Transverse colon (tissue), 4 donors: Measurements from ENCODE around the gene MON1A. TPM values are rescaled to one million over a fixed set of nuclear protein-coding genes. Genes with fewer than 3 reads are reported as not detected.

Experiments
- DNase-seq: peaks from one replicate; pipeline ENCODE4 v3.0.0-alpha.2; 2019
- H3K27ac ChIP-seq, 4 donors: fragments of 200-600 bp; sonication (generic); 2 replicates each; pipeline ENCODE4 v1.5.1; 2016 to 2018; ENCODE audit warnings: inconsistent platforms in 4 of 4
- H3K27me3 ChIP-seq: fragments of 200-600 bp; sonication (generic); 2 replicates; pipeline ENCODE4 v1.5.1; 2017; ENCODE audit warnings: inconsistent platforms
- H3K36me3 ChIP-seq, 4 donors: fragments of 200-600 bp; sonication (generic); 2 replicates each; pipeline ENCODE4 v1.5.1; 2017 to 2019; ENCODE audit warnings: inconsistent platforms in 4 of 4
- H3K4me1 ChIP-seq, 4 donors: fragments of 200-600 bp; sonication (generic); 2 replicates each; pipeline ENCODE4 v1.5.1; 2017 to 2020; ENCODE audit warnings: inconsistent platforms in 4 of 4
- H3K4me3 ChIP-seq, 4 donors: fragments of 200-600 bp; sonication (generic); 1 replicate in 1 of 4; 2 replicates in 3 of 4; pipeline versions ENCODE4 v1.5.1 to v1.6.1; 2017 to 2019; ENCODE audit warnings: inconsistent platforms in 4 of 4
- H3K9me3 ChIP-seq, 2 donors: fragments of 200-600 bp; sonication (generic); 2 replicates each; pipeline ENCODE4 v1.5.1; 2017 to 2019; ENCODE audit warnings: inconsistent platforms in 2 of 2
- EP300 ChIP-seq: sonication (generic); formaldehyde crosslinking; IDR thresholded peaks from one replicate; pipeline ENCODE4 v1.6.1; 2017; ENCODE audit warnings: antibody characterized with exemption, low read depth
- POLR2A ChIP-seq: fragments of 450-650 bp; IDR thresholded peaks from one replicate; pipeline ENCODE4 v1.6.1; 2016; ENCODE audit warnings: antibody characterized with exemption, mild to moderate bottlenecking, moderate library complexity
- POLR2AphosphoS5 ChIP-seq, 3 donors: sonication (generic); formaldehyde crosslinking; IDR thresholded peaks; one replicate each; pipeline ENCODE4 v1.6.1; 2016; ENCODE audit warnings: antibody characterized with exemption in 3 of 3
- WGBS, 2 donors: methylation state at CpG; one replicate each; pipeline ENCODE4 v1.1.5; 2018; ENCODE audit warnings: low coverage in 1 of 2; 5-methylcytosine and 5-hydroxymethylcytosine counted together
- in situ Hi-C, 4 donors: fragments of 200-750 bp; cut with MboI; loops; one replicate each; pipeline versions ENCODE4 v1.15.0 to v1.15.1; 2017; ENCODE audit warnings: low sequenced_read_pairs in 3 of 4, low pct_ligation_motif_present in 1 of 4, low pct_unique_long_range_greater_than_20kb in 1 of 4
- intact Hi-C: fragments of 100-400 bp; cut with DNase I; formaldehyde crosslinking; loops from one replicate; pipeline ENCODE4 v1.15.1; 2023; ENCODE audit warnings: low total_unique reads
- total RNA-seq, 4 donors: library from RNA; depleted of rRNA; stranded (reverse); fragments of >200 nt; gene quantifications; one replicate each; pipeline ENCODE4 v1.1.0, GENCODE V29; 2016
- TF ChIP-seq, protein P1 (sequence below), 5 experiments: fragments of 200-600 bp in 3 of 5; fragments of 450-650 bp in 2 of 5; sonication (generic) in 3 of 5; IDR thresholded peaks; 1 replicate in 2 of 5; 2 replicates in 3 of 5; pipeline ENCODE4 v1.5.1; 2016 to 2017; ENCODE audit warnings: antibody characterized with exemption in 5 of 5, inconsistent platforms in 3 of 5, mild to moderate bottlenecking in 2 of 5, moderate library complexity in 1 of 5

MON1A gene
- total RNA-seq, 4 donors from 2014 or later: 0.80 to 10.5 (median 8.7) TPM

- Histone ChIP-seq H3K27me3 (no peaks in the 10 kb centered on the region), H3K36me3 (no peaks in the 10 kb centered on the region), H3K9me3 (no peaks in the 10 kb centered on the region), H3K4me3 (peak within 1 kb of the TSS; percentile 17 to 50 (median 38)), H3K4me1 (peaks cover 29 to 73% (median 66%) of the 10 kb centered on the region in 4 donors), H3K27ac (peak within 1 kb of the TSS; percentile 83 to 86 (median 85))
- TF ChIP-seq, protein P1, sequence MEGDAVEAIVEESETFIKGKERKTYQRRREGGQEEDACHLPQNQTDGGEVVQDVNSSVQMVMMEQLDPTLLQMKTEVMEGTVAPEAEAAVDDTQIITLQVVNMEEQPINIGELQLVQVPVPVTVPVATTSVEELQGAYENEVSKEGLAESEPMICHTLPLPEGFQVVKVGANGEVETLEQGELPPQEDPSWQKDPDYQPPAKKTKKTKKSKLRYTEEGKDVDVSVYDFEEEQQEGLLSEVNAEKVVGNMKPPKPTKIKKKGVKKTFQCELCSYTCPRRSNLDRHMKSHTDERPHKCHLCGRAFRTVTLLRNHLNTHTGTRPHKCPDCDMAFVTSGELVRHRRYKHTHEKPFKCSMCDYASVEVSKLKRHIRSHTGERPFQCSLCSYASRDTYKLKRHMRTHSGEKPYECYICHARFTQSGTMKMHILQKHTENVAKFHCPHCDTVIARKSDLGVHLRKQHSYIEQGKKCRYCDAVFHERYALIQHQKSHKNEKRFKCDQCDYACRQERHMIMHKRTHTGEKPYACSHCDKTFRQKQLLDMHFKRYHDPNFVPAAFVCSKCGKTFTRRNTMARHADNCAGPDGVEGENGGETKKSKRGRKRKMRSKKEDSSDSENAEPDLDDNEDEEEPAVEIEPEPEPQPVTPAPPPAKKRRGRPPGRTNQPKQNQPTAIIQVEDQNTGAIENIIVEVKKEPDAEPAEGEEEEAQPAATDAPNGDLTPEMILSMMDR (IDR thresholded peaks at IDR 0.05): peak in 2 of 5 experiments; percentile 30 to 40
- TF ChIP-seq POLR2A (peak; percentile 97), EP300 (no peak), POLR2AphosphoS5 (IDR thresholded peaks at IDR 0.05) (peak; percentile 80 to 97 (median 97))
- 34% methylated on average over 47 of the region's 65 CpGs; no CpG with 5 or more reads in 1 of the 2 donors for WGBS, 2 donors
- intact Hi-C loops (loop anchor here (10.0 kb wide), 1 partner anchor 199 kb away; no protein-coding TSS in a partner anchor), in situ Hi-C loops (no loop called here)
- peak; percentile 94 for DNase-seq
These were observed 25.9 kb downstream of the MON1A start, which contains the start of gene MST1R for GRCh38 chr3:49903451-49904424. Gene MST1R (minus strand): TSS chr3:49903873. CDS start chr3:49903609, 264 bp downstream.

GRCh38 chr3:49902511-49903345 lies 26.9 kb downstream of the MON1A start:
- Histone ChIP-seq H3K9me3 (no peaks in the 10 kb centered on the region), H3K27me3 (no peaks in the 10 kb centered on the region), H3K27ac (peak overlapping the region; percentile 83 to 86 (median 85)), H3K4me1 (peaks cover 29 to 73% (median 66%) of the 10 kb centered on the region in 4 donors), H3K36me3 (peaks cover 0 to 8% (median 0%) of the 10 kb centered on the region in 4 donors), H3K4me3 (peak overlapping the region in 3 of 4 donors; percentile 34 to 50 (median 42))
- in situ Hi-C loops: no loop called here
- TF ChIP-seq, protein P1 (IDR thresholded peaks at IDR 0.05): no peak
- TF ChIP-seq POLR2A (no peak), POLR2AphosphoS5 (IDR thresholded peaks at IDR 0.05) (no peak), EP300 (no peak)
- intact Hi-C loops: loop anchor here (10.0 kb wide), 1 partner anchor 198 kb away; no protein-coding TSS in a partner anchor
- DNase-seq: no peak
- 90% methylated on average over 44 of the region's 44 CpGs; no CpG with 5 or more reads in 1 of the 2 donors for WGBS, 2 donors

DNA sequence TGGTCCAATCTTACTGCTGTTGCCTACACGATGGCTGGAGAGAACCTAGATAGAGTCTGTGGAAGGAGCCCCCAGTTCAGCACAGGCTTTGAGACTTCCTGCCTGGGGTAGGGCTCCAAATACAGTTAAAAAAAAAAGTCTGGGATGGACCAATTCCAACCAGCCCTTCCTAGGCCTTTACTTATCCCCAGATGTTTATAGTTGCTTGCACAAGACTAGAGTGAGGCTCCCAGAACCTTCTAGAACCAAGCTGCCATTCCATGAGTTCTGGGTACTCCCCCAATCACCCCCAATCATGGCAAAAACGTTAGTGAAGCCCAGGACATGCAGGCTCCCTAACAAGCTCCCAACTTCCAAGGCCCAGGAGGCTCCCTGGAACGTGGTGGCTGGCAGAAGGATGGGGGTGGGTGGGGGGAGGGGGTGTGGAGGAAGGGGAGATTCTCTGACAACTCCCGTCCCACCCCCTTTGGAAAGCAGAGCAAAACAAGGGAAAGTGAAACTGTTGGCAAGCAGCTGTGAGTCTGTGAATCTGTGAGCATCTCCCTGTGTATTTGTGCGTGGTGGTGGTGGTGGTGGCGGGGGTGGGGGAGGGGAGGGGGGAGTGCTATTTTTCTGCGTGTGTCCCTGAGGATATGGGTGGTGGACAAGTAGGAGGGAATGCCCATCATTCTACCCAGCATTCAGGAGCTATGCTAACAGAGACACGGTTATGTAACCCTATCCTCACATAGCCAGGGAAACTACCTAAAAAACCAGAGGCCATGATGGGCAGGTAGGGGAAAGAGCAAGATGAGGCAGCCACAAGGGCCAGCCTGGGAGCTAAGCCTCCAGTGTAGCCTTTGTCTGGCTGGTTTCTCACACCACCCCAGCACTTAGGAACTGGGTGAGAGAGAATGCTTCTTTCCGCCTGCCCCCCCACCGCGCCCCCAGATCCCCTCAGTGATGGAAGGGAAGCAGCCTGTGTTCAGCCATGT lies 28.0 kb downstream of the MON1A start:
- TF ChIP-seq POLR2AphosphoS5 (IDR thresholded peaks at IDR 0.05) (no peak), POLR2A (no peak), EP300 (no peak)
- TF ChIP-seq, protein P1 (IDR thresholded peaks at IDR 0.05): no peak
- WGBS, 2 donors: 47% methylated on average over 9 of the region's 11 CpGs; no CpG with 5 or more reads in 1 of the 2 donors
- in situ Hi-C loops (no loop called here), intact Hi-C loops (loop anchor here (10.0 kb wide), 1 partner anchor 197 kb away; no protein-coding TSS in a partner anchor)
- Histone ChIP-seq H3K27me3 (no peaks in the 10 kb centered on the region), H3K4me1 (peaks cover 29 to 66% (median 63%) of the 10 kb centered on the region in 4 donors), H3K27ac (peak overlapping the region; percentile 83 to 86 (median 85)), H3K4me3 (peak overlapping the region in 2 of 4 donors; percentile 15 to 50), H3K9me3 (no peaks in the 10 kb centered on the region), H3K36me3 (peaks cover 0 to 8% (median 0%) of the 10 kb centered on the region in 4 donors)
- no peak for DNase-seq
